Measurements from ENCODE around the gene NUDT15. TPM values are rescaled to one million over a fixed set of nuclear protein-coding genes. Genes with fewer than 3 reads are reported as not detected.

NUDT15 gene
- total RNA-seq (2021; ENCODE audit: unreplicated experiment) (38.6 TPM), Bru-seq, nascent RNA (percentile 83 among the genes with signal in this experiment), BruChase-seq, experiment 1, labeled RNA remaining after a 6-hour chase (percentile 96 among the genes with signal in this experiment), BruChase-seq, experiment 2, labeled RNA remaining after a 2-hour chase (percentile 88 among the genes with signal in this experiment)
- polyA plus RNA-seq (2012) = 12.1 and 19.1 TPM in 2 replicates
- long read RNA-seq, transcript NUDT15-201 (3 exons, 2,098 nt) = major isoform, 73 of 80 reads
- long read RNA-seq, partial matches to known transcripts = 6 of 80 reads
- long read RNA-seq, other reads (novel, unspliced or antisense) = 1 of 80 reads

DNA sequence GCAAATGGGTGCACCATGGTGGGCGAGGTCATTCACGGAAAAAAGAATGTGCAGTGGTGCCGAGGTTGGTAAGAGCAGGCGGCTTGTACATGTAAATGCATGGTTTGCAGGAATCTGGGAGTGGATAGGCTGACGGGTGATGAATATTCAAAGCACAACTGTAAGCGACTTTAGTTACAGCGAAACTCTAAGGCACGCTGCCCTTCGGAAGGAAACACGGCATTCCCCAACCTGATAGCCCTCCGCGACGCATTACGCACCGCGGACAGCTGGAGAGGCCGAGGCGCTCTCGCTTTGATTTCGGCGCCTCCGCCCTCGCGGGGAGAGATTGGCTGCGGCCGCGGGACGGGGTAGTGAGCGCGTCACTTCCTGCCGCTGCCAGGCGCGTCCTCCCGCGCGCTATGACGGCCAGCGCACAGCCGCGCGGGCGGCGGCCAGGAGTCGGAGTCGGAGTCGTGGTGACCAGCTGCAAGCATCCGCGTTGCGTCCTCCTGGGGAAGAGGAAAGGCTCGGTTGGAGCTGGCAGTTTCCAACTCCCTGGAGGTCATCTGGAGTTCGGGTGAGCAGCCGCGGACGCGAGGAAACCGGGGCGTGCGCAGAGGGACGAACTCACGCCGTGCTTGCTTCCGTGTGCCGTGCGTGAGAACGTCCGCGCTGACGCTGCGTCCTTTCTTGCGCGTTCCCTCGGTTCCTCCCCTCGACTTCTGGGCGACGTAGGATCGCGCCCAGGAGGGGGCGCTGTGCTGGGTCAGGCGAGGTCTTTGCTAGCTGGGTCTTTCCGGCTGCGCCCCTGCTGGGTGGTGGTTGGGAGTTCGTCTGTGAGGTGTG, at the start of gene NUDT15:
TSS of gene NUDT15 (plus strand) at position 381 of the 828 bp plus-strand sequence. CDS start at position 402, 21 bp downstream.
- POLR2A ChIA-PET = interaction anchor here (0.8 to 2.7 kb wide), 3 partner anchors 10 to 270 kb away, joined by 3 to 10 read pairs (median 4); no protein-coding TSS in a partner anchor
- TF ChIP-seq JUND (IDR thresholded peaks at IDR 0.05) (no peak; the same call in 1 of the 2 replicates), ZBTB33 (IDR thresholded peaks at IDR 0.05; ENCODE audit: extremely low read depth, insufficient replicate concordance, low read length) (no peak), ZNF274 (IDR thresholded peaks at IDR 0.05; ENCODE audit: low read depth, low read length) (no peak), CBX3 (IDR thresholded peaks at IDR 0.05; ENCODE audit: low read depth) (peak; percentile 45), SIN3A (IDR thresholded peaks at IDR 0.05; ENCODE audit: low read depth) (peak; percentile 98), ZFX (IDR thresholded peaks at IDR 0.05) (no peak), EGR1 (IDR thresholded peaks at IDR 0.05; ENCODE audit: low read depth) (0 out of 2 replicates have a peak, but pooled peaks have one; percentile 53), SRF (IDR thresholded peaks at IDR 0.05; ENCODE audit: low read depth) (peak; percentile 49; the same call in 1 of the 2 replicates), EZH2phosphoT487 (IDR thresholded peaks at IDR 0.05; ENCODE audit: borderline replicate concordance) (no peak), FOSL1 (IDR thresholded peaks at IDR 0.05; ENCODE audit: low read depth) (no peak; the same call in 1 of the 2 replicates), SP1 (IDR thresholded peaks at IDR 0.05; ENCODE audit: low read depth) (peak; percentile 61), CTCF (IDR thresholded peaks at IDR 0.05 in 2 of 3, conservative IDR thresholded peaks at IDR 0.05 in 1 of 3; ENCODE audit: borderline replicate concordance in 1 of 3, insufficient read depth in 1 of 3, low read depth in 2 of 3, low read length in 2 of 3) (peak; percentile 93 to 99 (median 99)), TCF7L2 (IDR thresholded peaks at IDR 0.05; ENCODE audit: borderline replicate concordance, extremely low read depth, insufficient read depth, insufficient read length) (peak; percentile 89), POLR2AphosphoS5 (IDR thresholded peaks at IDR 0.05; ENCODE audit: low read depth, low read length) (peak; percentile 91), RAD21 (IDR thresholded peaks at IDR 0.05; ENCODE audit: low read depth) (peak; percentile 46; the same call in 1 of the 2 replicates)
- TF ChIP-seq, protein P1, sequence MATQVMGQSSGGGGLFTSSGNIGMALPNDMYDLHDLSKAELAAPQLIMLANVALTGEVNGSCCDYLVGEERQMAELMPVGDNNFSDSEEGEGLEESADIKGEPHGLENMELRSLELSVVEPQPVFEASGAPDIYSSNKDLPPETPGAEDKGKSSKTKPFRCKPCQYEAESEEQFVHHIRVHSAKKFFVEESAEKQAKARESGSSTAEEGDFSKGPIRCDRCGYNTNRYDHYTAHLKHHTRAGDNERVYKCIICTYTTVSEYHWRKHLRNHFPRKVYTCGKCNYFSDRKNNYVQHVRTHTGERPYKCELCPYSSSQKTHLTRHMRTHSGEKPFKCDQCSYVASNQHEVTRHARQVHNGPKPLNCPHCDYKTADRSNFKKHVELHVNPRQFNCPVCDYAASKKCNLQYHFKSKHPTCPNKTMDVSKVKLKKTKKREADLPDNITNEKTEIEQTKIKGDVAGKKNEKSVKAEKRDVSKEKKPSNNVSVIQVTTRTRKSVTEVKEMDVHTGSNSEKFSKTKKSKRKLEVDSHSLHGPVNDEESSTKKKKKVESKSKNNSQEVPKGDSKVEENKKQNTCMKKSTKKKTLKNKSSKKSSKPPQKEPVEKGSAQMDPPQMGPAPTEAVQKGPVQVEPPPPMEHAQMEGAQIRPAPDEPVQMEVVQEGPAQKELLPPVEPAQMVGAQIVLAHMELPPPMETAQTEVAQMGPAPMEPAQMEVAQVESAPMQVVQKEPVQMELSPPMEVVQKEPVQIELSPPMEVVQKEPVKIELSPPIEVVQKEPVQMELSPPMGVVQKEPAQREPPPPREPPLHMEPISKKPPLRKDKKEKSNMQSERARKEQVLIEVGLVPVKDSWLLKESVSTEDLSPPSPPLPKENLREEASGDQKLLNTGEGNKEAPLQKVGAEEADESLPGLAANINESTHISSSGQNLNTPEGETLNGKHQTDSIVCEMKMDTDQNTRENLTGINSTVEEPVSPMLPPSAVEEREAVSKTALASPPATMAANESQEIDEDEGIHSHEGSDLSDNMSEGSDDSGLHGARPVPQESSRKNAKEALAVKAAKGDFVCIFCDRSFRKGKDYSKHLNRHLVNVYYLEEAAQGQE (IDR thresholded peaks at IDR 0.05; ENCODE audit: low read depth) = no peak

More for the DNA sequence above, at the start of gene NUDT15:
- Histone ChIP-seq H4K20me1 (ENCODE audit: insufficient read depth) (no peaks in the 10 kb centered on the region), H3K36me3 (ENCODE audit: control insufficient read depth in 1 of 2, insufficient read depth in 2 of 2, low read length in 2 of 2) (peaks cover 10 to 17% of the 10 kb centered on the region in 2 experiments; a peak in 3 of 4 replicates), H3K9ac (ENCODE audit: low read length) (peak within 1 kb of the TSS; percentile 71), H3K27me3 (ENCODE audit: insufficient read depth, low read length) (no peaks in the 10 kb centered on the region), H3K4me3 (replicated peaks in 1 of 2; ENCODE audit: low read depth in 1 of 2, low read length in 2 of 2) (peak within 1 kb of the TSS; percentile 69 to 71), H3K4me2 (ENCODE audit: low read length) (peak within 1 kb of the TSS; percentile 95), H2AFZ (ENCODE audit: low read depth, low read length, poor library complexity, severe bottlenecking) (no peak within 1 kb of the TSS), H3K9me3 (ENCODE audit: control insufficient read depth in 1 of 2, insufficient read depth in 1 of 2, low read depth in 1 of 2, low read length in 2 of 2) (peaks cover 0 to 4% of the 10 kb centered on the region in 2 experiments; a peak in 2 of 4 replicates), H3K9me2 (ENCODE audit: insufficient read depth) (no peaks in the 10 kb centered on the region), H3K4me1 (ENCODE audit: control insufficient read depth in 1 of 2, insufficient read depth in 2 of 2, low read length in 2 of 2) (peaks cover 15 to 28% of the 10 kb centered on the region in 2 experiments), H3K27ac (ENCODE audit: low read depth, low read length) (peak within 1 kb of the TSS; percentile 93), H3K79me2 (ENCODE audit: insufficient read depth, low read length) (peaks cover 34% of the 10 kb centered on the region)
- CTCF ChIA-PET = interaction anchor here (0.6 to 2.9 kb wide), 15 partner anchors 9 to 545 kb away, joined by 3 to 12 read pairs (median 3); partner anchors contain the start of genes MED4, RCBTB2 and SUCLA2
- ATAC-seq = peak; percentile 93
- BruUV-seq (replicated peaks) = no TSS peak
- peak; percentile 95 for DNase-seq (ENCODE audit: low read depth, low spot score)
- intact Hi-C loops (cut with micrococcal nuclease) = loop anchor here (5.0 kb wide), 1 partner anchor 730 kb away; no protein-coding TSS in a partner anchor
- RAD21 ChIA-PET (ENCODE audit: low non-redundant PET in 1 of 2, low total read pairs in 2 of 2, uncharacterized antibody in 2 of 2, unreplicated experiment in 2 of 2) = no interaction called here
